Activated naive CD4-positive, alpha-beta T cell treated with anti-CD3 and anti-CD28 coated beads, Interleukin-2, amount 50 U/mL, for 16 hours (primary cell): ENCODE data around the gene CXCL17.

Experiments
- DNase-seq: peaks from one replicate; pipeline ENCODE4 v3.0.0-alpha.2; 2020

Gene CXCL17

DNA sequence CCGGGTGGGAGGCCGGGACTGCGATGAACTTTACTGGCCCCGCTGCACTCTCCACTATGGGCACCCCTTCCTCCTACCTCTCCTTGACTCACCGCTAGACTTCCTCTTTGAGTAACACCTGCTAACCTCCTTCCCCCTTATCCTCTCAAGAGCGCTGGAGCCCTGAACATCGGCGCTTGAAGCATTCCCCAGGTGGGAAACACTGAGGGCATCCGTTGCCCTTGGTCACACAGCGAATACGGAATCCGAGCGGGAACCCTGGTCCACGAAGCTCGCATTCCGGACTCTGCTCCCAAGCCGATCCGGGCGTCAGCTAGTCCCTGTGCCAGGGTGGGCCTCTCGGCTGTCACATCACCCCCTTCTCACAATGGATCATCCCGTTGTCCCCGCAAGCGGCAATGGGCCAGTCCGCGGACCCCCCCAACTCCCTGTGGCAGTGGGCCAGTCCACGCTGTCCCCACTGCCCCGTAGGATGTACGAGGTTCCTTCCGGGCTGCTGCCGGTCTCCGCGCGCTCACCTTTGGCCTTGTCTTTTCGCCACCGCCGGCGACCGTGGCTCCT lies 19.8 kb downstream of the CXCL17 start:
- peak; percentile 56 for DNase-seq

DNA sequence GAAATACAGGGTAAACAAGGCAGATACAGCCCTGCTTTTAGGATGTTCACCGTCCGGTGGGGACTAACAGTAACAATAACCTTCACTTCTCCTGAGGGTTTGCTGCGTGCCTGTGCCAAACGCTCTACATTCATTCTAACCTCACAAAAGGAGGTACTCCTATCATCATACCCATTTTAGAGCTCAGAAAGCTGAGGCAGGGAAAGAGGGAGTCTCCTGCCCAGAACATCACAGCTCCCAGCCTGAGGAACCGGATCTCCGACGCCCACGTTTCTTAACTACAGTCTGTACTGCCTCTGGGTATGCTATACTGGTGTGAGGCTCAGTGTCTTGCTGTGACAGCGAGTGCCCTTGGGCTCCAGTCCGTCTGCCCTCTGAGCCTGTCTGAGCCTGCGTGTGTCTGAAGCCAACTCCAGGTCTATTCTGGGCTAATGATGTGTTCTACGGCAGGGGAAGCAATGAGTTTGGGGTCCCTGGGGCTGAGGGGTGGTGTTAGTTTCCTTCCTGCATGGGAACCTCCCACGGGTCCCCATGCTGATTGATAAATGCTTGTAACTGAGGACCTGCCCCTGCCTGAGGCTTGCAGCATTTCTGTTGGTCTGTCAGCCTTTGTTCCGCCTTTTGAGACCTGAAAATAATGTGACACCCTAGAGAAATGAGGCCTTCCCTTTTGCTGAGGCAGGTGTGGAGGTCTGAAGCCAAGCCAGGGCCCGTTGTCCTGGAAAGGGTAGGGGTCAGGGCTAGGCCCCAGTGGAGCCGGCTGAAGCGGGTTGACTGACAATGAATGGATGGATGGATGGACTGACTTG lies 20.4 kb downstream of the CXCL17 start:
- no peak for DNase-seq

DNA sequence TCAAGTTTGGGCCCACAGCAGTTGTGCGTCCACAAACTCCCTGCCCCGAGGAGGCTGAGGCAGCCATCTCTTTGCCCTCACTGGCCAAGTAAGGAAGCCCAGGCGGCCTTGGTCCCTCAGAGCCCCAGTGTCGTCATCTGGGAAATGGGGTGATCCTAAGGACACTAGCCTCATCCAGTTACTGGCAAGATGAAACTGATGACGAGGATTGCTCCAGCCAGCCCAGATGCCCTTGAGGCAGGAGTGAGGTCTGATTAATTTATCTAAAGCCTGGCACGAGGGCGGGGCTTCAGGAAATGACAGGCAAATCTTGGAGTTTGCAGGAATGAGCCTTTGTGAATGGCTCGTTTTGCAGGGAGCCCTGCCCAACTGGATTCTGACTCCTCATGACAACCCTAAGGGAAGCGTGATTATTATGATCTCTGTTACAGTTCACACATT lies 21.1 kb downstream of the CXCL17 start:
- DNase-seq: no peak

GRCh38 chr19:42421101-42421500 lies 21.6 kb downstream of the CXCL17 start:
- no peak for DNase-seq

DNA sequence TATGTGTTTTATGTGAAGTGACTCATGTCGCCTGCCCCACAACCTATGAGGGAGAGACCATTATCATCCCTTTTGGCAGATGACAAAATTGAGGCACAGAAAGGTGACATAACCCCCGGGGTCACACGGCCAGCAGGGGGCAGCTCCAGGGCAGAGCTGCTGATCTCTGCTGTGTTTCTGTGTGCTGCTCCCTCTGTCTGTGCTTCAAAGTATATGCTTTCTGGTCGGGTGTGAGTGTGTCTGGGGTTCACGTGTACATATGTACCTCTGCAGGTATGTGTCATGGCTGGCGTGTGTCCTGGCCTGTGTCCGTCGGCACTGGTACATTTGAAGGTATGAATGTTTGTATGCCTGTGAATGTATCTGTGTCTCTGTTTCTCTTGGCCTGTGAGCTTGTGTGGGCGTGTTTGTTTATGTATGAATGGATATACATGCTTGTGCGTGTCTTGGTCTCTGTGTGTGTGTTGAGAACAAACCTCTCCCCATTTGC lies 22.6 kb downstream of the CXCL17 start:
- peak; percentile 82 for DNase-seq

- DNase-seq: no peak
Measured at GRCh38 chr19:42419309-42419708, 23.4 kb downstream of the CXCL17 start.

DNA sequence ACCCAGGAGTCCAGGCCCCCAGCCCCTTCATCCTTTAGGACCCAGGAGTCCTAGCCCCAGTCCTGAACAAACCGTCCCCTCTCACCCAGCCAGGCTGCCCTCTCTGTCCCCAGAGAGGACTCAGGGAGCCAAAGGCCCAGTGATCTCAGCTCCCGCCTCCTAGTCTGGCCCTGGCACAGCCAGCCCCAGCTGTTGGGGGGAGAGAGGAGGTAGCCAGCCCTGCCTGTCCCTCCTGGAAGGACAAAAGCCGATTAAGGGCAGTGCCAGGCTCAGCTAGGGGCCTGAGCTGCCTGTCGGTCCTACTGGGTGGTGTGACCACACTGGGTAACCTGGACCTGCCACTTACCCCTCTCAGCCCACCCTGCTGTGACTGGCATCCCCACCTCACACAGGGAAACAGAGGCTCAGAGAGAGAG lies 30.1 kb downstream of the CXCL17 start:
- no peak for DNase-seq

GRCh38 chr19:42412227-42412626 lies 30.5 kb downstream of the CXCL17 start:
- no peak for DNase-seq

DNA sequence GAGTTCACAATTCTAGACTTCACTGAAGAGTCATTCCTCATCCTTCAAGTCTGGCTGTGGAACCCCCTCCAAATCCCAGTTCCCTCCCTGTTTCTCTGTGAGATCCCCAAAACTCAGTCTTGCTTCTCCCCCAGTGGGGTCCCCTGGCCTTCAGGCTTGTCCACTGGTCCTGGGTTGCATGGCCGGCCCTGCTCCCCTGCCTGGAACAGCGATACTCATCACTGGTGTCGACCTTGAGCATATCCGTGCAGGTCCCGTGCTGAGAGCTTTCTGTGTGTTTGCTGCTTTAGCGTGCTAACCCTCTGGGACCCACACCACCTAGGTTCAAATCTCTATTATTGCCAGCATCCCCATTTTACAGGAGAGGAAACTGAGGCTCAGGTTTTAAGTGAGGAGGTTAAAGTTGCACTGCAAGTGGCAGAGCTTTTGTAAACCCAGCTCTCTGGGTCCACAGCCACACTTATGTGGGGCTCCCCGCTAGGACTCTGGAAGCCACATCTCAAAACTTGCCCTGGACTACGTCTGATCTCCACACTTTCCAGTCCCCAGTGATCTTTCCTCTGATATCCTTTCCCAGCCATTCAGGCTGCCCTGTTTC lies 31.1 kb downstream of the CXCL17 start:
- no peak for DNase-seq

DNA sequence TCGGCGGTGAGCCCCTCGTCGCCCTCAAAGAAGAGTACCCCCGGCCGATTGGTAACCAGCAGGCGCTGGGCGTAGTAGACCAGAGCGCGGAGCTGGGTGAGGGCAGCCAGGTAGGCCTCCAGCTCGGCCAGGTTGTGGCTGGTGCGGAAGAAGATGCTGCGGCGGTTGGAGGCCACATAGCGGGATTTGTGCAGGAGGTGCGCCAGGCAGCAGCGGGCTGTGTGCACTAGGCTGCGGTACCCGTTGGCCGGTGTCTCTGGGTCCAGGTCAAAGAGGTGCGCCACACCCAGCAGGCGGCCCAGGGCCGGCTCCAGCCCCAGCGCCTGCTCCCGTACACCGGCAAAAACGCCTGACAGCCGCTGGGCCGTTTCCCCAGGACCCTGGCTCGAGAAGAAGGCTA lies 32.4 kb downstream of the CXCL17 start:
- no peak for DNase-seq

DNA sequence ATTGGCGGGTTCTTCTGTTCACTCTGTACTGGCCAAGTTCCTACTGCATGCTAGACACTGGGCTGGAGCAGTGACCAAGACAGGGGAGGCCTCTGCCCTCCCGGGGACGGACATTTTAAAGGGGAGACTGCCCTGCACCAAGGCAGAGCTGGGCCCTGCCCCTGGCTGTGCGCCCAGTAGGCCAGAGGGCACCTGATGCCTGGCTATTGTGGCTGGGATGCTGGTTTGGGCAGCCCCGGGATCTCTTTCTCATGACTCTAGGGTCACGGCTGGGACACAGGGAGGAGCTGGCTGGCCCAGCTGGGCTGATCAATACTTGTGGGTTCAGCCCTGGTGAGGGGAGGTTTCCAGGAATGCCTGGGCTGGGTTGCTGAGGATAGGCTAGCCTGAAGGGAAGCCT lies 33.3 kb downstream of the CXCL17 start:
- no peak for DNase-seq

DNA sequence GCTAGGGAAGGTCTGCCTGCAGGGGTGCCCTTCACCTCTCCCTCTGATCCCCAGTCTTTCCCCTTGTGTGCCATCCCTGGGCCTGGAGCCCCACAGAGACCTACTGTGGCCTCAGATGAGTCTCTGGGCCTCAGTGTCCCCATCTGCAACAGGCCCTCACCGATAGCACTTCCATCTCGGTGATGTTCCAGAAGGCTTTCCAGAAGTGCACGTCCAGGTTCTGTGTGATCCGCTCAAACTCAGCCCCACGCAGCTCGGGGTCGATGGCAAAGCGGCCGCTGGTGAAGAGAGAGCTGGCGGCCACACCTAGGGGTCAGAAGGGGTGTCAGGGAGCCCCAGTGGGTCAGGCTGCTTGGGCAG lies 35.0 kb downstream of the CXCL17 start:
- DNase-seq: no peak

GRCh38 chr19:42407085-42407815 lies 35.5 kb downstream of the CXCL17 start:
- DNase-seq: no peak

DNA sequence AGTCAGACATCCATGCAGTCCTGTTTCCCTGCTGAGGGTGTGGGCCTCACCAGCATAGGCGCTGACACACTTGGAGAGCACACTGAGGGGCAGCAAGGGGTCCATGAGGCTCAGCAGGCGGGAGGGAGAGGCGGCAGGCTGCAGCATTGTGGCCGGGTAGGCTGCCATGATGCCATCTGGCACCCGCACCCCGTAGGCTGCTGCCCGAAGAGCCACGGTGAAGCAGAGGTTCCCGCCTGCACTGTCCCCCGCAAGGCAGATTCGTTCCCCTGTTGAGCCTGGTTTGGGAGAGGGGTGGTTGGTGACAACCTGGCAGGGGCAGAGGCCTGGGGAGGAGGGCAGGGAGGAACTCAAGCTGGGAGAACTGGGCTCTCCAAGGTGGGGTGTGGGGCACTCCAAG lies 36.6 kb downstream of the CXCL17 start:
- DNase-seq: no peak

GRCh38 chr19:42403586-42403985 lies 39.2 kb downstream of the CXCL17 start:
- DNase-seq: no peak

GRCh38 chr19:42402376-42403116 lies 40.2 kb downstream of the CXCL17 start:
- DNase-seq: no peak

- DNase-seq: peak; percentile 79
Measured at GRCh38 chr19:42401365-42402303, 41.1 kb downstream of the CXCL17 start.

DNA sequence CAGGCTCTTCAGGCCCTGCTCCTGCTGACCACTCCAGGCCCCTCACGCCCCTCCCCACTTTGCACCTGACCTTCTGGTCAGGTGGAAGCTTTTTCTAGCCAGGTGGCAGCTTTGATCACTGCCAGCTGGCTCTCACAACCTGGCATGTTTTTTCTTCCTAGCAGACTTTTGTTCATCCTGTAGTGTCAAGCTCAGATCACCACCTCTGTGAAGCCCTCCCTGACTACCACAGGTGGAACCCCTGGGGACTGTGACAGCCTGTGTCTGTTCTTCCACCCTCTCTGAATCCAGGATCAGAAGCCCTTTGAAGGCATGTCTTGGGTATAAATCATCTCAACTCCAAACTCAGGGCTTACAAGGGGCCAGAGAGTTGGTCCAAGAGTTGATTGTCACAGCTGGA lies 42.3 kb downstream of the CXCL17 start:
- no peak for DNase-seq

DNA sequence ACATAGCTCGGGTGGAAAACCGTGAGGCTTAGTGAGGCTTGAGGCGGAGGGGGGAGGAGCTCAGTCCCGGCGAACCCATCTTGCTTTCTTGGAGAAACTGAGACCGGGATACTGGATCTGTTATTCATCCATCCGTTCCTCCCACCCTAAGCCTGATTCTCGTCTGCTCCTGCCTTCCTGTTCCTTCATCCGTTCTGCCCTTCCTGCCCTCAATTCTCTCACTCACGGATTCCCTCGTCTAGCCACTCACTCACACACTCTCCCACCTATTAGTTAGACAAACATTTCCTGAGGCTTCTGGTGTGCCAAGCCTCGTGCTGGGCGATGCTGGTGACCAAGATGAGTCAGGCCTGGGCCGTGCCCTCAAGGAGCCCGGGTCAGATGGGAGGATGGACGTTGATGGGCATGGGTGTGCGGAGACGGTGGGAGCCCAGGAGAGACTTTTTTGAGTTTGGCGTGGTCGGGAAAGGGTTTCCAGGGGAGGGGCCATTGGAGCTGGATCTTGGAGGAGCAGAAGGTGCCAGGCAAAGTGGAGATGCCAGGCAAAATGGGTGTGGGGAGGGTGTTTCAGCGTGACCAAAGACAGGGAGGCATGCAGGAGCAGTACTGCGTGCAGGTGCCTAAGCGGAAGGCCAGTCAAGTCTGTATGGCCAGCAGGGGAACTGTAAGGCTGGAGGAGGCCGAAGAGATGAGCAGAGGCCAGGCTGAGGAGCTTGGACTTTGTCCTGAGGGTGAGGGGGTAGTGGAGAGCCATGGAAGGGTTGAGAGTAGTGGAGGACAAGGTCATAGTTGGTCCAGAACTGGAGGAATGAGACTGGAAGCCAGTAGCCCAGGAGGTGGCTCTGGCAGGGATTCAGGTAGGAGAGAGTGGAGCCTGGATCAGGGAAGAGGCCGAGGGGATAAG lies 45.2 kb downstream of the CXCL17 start:
- no peak for DNase-seq
